K562 (cell line): ENCODE data around the gene PPP1R13B. TPM values are rescaled to one million over a fixed set of nuclear protein-coding genes. Genes with fewer than 3 reads are reported as not detected.

Source experiments
- CEBPB ChIP-seq: fragments of 450-650 bp; IDR thresholded peaks from 2 replicates; pipeline ENCODE4 v1.6.1; 2016; ENCODE audit warnings: missing genetic modification characterization, missing compliant biosample characterization
- CEBPG ChIP-seq, 3 experiments: fragments of 200-800 bp in 1 of 3; sonication (Bioruptor generic) in 1 of 3; sonication (generic) in 1 of 3; formaldehyde crosslinking in 1 of 3; IDR thresholded peaks in 2 of 3; conservative IDR thresholded peaks in 1 of 3; 2 replicates each; pipeline versions ENCODE4 v1.6.1 to v1.8.0; 2016 to 2022; ENCODE audit warnings: missing compliant biosample characterization in 2 of 3, missing genetic modification characterization in 2 of 3, mild to moderate bottlenecking in 1 of 3, missing genetic modification reagents in 1 of 3
- EP400 ChIP-seq: fragments of 450-650 bp; IDR thresholded peaks from 2 replicates; pipeline ENCODE4 v1.6.1; 2017; ENCODE audit warnings: antibody characterized with exemption, mild to moderate bottlenecking, moderate library complexity
- FOSL1 ChIP-seq: fragments of 200-800 bp; sonication (Bioruptor generic); conservative IDR thresholded peaks from 2 replicates; pipeline ENCODE4 v1.6.1; 2016; ENCODE audit warnings: missing genetic modification characterization, missing compliant biosample characterization
- IRF9 ChIP-seq: fragments of 450-650 bp; IDR thresholded peaks from 2 replicates; pipeline ENCODE4 v1.6.1; 2016; ENCODE audit warnings: missing biosample characterization, missing genetic modification characterization
- JUND ChIP-seq, 2 experiments: IDR thresholded peaks; 2 replicates in 1 of 2; 3 replicates in 1 of 2; pipeline ENCODE4 v1.6.1; 2011; ENCODE audit warnings: borderline replicate concordance in 2 of 2, low read depth in 2 of 2, low read length in 2 of 2, improper control_type of control experiment in 1 of 2, missing biosample characterization in 1 of 2, missing genetic modification characterization in 1 of 2, missing genetic modification reagents in 1 of 2
- MAZ ChIP-seq, 2 experiments: fragments of 450-650 bp in 1 of 2; sonication (generic) in 1 of 2; formaldehyde crosslinking; IDR thresholded peaks in 1 of 2; conservative IDR thresholded peaks in 1 of 2; 2 replicates each; pipeline versions ENCODE4 v1.4.0 to v1.5.0; 2020; ENCODE audit warnings: mild to moderate bottlenecking in 1 of 2, missing genetic modification reagents in 1 of 2
- MGA ChIP-seq: fragments of 450-650 bp; IDR thresholded peaks from 2 replicates; pipeline ENCODE4 v1.6.1; 2016; ENCODE audit warnings: mild to moderate bottlenecking, moderate library complexity
- NFE2L1 ChIP-seq: fragments of 450-650 bp; IDR thresholded peaks from 2 replicates; pipeline ENCODE4 v1.6.1; 2016; ENCODE audit warnings: missing genetic modification characterization, low read depth, mild to moderate bottlenecking, missing compliant biosample characterization, moderate library complexity, borderline replicate concordance
- NFXL1 ChIP-seq: fragments of 450-650 bp; formaldehyde crosslinking; IDR thresholded peaks from 2 replicates; pipeline ENCODE4 v1.4.0; 2021; ENCODE audit warnings: mild to moderate bottlenecking
- SMAD1 ChIP-seq: fragments of 150-350 bp; IDR thresholded peaks from 2 replicates; pipeline ENCODE4 v1.6.1; 2014; ENCODE audit warnings: low read length, low read depth; ENCODE audit not compliant: partially characterized antibody
- SMARCE1 ChIP-seq: fragments of 450-650 bp; IDR thresholded peaks from 2 replicates; pipeline ENCODE4 v1.7.1; 2016; ENCODE audit warnings: mild to moderate bottlenecking
- ZNF165 ChIP-seq: fragments of 250-450 bp; sonication (Bioruptor Pico); IDR thresholded peaks from 2 replicates; pipeline ENCODE4 v1.4.0; 2020; ENCODE audit warnings: borderline replicate concordance
- ZNF316 ChIP-seq: fragments of 450-650 bp; IDR thresholded peaks from 2 replicates; pipeline ENCODE4 v1.6.1; 2016
- polyA plus RNA-seq, 8 experiments: library from polyadenylated mRNA; depleted of rRNA in 4 of 8; stranded (reverse) in 5 of 8; unstranded in 3 of 8; fragments of >200 nt; fragmentation: Nextera tagmentation in 2 of 8; fragmentation: Illumina TruSeq in 1 of 8; extraction: Ambion mirVana in 2 of 8; extraction: Trizol in 1 of 8; gene quantifications; 2 replicates each; pipeline versions ENCODE4 v1.2.1 to v1.2.3, GENCODE V29; 2011 to 2014; ENCODE audit warnings: inconsistent platforms in 1 of 8, missing spikeins in 1 of 8
- total RNA-seq, 7 experiments: library from RNA; depleted of rRNA in 6 of 7; stranded (reverse); fragments of >200 nt in 6 of 7; fragmentation: Illumina TruSeq in 2 of 7; extraction: Trizol in 2 of 7; gene quantifications; 2 replicates each; pipeline versions ENCODE4 v1.2.1 to v1.2.3, GENCODE V29; 2011 to 2021; ENCODE audit warnings: low replicate concordance in 1 of 7

PPP1R13B gene
- total and polyA plus RNA-seq, 9 of the 15 experiments (the other 6 are each of a cell fraction or from before 2014, with no cell fraction given): 0.03 to 1.7 (median 0.15) TPM

- TF ChIP-seq EP400: 0 out of 2 replicates have a peak, but pooled peaks have one; percentile 14
- peak; percentile 74 for TF ChIP-seq CEBPB (tag)
- no peak for TF ChIP-seq SMARCE1
- no peak for TF ChIP-seq SMAD1
- TF ChIP-seq MAZ (CRISPR knock-in tag; conservative IDR thresholded peaks at IDR 0.05 in 1 of 2, IDR thresholded peaks at IDR 0.05 in 1 of 2): no peak
- 0 out of 2 replicates have a peak, but pooled peaks have one; percentile 9 for TF ChIP-seq CEBPG (CRISPR knock-in tag; IDR thresholded peaks at IDR 0.05)
- peak; percentile 86 to 93 for TF ChIP-seq CEBPG (tag; conservative IDR thresholded peaks at IDR 0.05 in 1 of 2, IDR thresholded peaks at IDR 0.05 in 1 of 2)
- TF ChIP-seq ZNF316: peak; percentile 43; the same call in 1 of the 2 replicates
- TF ChIP-seq JUND (IDR thresholded peaks at IDR 0.05; ENCODE audit: borderline replicate concordance, low read depth, low read length): peak; percentile 44; the same call in 1 of the 2 replicates
- no peak for TF ChIP-seq JUND (tag; IDR thresholded peaks at IDR 0.05; ENCODE audit: borderline replicate concordance, low read depth, low read length)
- no peak for TF ChIP-seq NFE2L1 (tag)
- no peak for TF ChIP-seq NFXL1
- 0 out of 2 replicates have a peak, but pooled peaks have one; percentile 17 for TF ChIP-seq FOSL1 (tag)
- TF ChIP-seq MGA: peak; percentile 60
- TF ChIP-seq ZNF165 (CRISPR knock-in tag): no peak
- TF ChIP-seq IRF9: 0 out of 2 replicates have a peak, but pooled peaks have one; percentile 19
- TF ChIP-seq, all 486 proteins: peak for 12
Observed at GRCh38 chr14:103801459-103801858, 45.9 kb downstream of the PPP1R13B start (continued).
